Hepatocyte (in vitro differentiated cells): ENCODE data around the gene COPB1. TPM values are rescaled to one million over a fixed set of nuclear protein-coding genes. Genes with fewer than 3 reads are reported as not detected.
A peak's percentile ranks its signal among the peaks of the same experiment; 100 is the strongest.

Experiments used
- DNase-seq: peaks from one replicate; pipeline ENCODE4 v3.0.0-alpha.2; 2016; ENCODE audit warnings: low spot score
- H2AFZ ChIP-seq: fragments of 200-600 bp; sonication (generic); 2 replicates; pipeline ENCODE4 v1.6.0; 2016; ENCODE audit warnings: antibody characterized with exemption, mild to moderate bottlenecking
- H3K27ac ChIP-seq: fragments of 200-600 bp; sonication (generic); 2 replicates; pipeline ENCODE4 v1.5.1; 2016; ENCODE audit warnings: mild to moderate bottlenecking
- H3K27me3 ChIP-seq: fragments of 200-600 bp; sonication (generic); 2 replicates; pipeline ENCODE4 v1.6.1; 2016
- H3K36me3 ChIP-seq: fragments of 200-600 bp; sonication (generic); replicated peaks from 2 replicates; pipeline ENCODE4 v1.5.1; 2016; ENCODE audit warnings: low read depth; ENCODE audit not compliant: insufficient read depth
- H3K4me1 ChIP-seq: fragments of 200-600 bp; sonication (generic); 2 replicates; pipeline ENCODE4 v1.5.1; 2016; ENCODE audit warnings: mild to moderate bottlenecking, moderate library complexity; ENCODE audit not compliant: insufficient read depth
- H3K4me2 ChIP-seq: fragments of 200-600 bp; sonication (generic); 2 replicates; pipeline ENCODE4 v1.6.0; 2016
- H3K4me3 ChIP-seq: fragments of 200-600 bp; sonication (generic); 2 replicates; pipeline ENCODE4 v1.5.1; 2016; ENCODE audit warnings: mild to moderate bottlenecking
- H3K79me2 ChIP-seq: fragments of 200-600 bp; sonication (generic); 2 replicates; pipeline ENCODE4 v1.6.0; 2017; ENCODE audit warnings: mild to moderate bottlenecking
- H3K9me2 ChIP-seq: fragments of 200-600 bp; sonication (generic); replicated peaks from 2 replicates; pipeline ENCODE4 v1.6.0; 2017; ENCODE audit warnings: mild to moderate bottlenecking; ENCODE audit not compliant: insufficient read depth
- H3K9me3 ChIP-seq: fragments of 200-600 bp; sonication (generic); 2 replicates; pipeline ENCODE4 v1.5.1; 2016; ENCODE audit warnings: low read depth, mild to moderate bottlenecking
- H4K20me1 ChIP-seq: fragments of 200-600 bp; sonication (generic); 2 replicates; pipeline ENCODE4 v1.6.0; 2016; ENCODE audit warnings: mild to moderate bottlenecking; ENCODE audit not compliant: insufficient read depth, poor library complexity, severe bottlenecking
- EZH2 ChIP-seq: fragments of 200-600 bp; sonication (generic); IDR thresholded peaks from 2 replicates; pipeline ENCODE4 v1.6.1; 2016; ENCODE audit warnings: antibody characterized with exemption, mild to moderate bottlenecking, borderline replicate concordance
- EZH2phosphoT487 ChIP-seq: fragments of 200-600 bp; sonication (generic); IDR thresholded peaks from one replicate; pipeline ENCODE4 v1.6.1; 2018; ENCODE audit warnings: antibody characterized with exemption, mild to moderate bottlenecking, low read depth, moderate library complexity; ENCODE audit not compliant: unreplicated experiment, severe bottlenecking
- WGBS: methylation state at CpG from one replicate; pipeline ENCODE4 v1.1.6; 2016; ENCODE audit warnings: low lambda C conversion rate; ENCODE audit errors: missing lambda C conversion rate; 5-methylcytosine and 5-hydroxymethylcytosine counted together
- polyA plus RNA-seq: library from polyadenylated mRNA; unstranded; fragments of >200 nt; fragmentation: Nextera tagmentation; extraction: Ambion mirVana; gene quantifications from 2 replicates; pipeline ENCODE4 v1.2.1, GENCODE V29; 2016
- total RNA-seq: library from RNA; depleted of rRNA; stranded (reverse); fragments of >200 nt; gene quantifications from 2 replicates; pipeline ENCODE4 v1.2.3, GENCODE V29; 2014
- TF ChIP-seq, protein P1 (sequence below): fragments of 200-600 bp; sonication (generic); IDR thresholded peaks from 2 replicates; pipeline ENCODE4 v1.5.1; 2016; ENCODE audit warnings: antibody characterized with exemption, mild to moderate bottlenecking; ENCODE audit not compliant: poor library complexity

The COPB1 gene
- total and polyA plus RNA-seq, 2 experiments from 2014 or later, result 87.5 to 228 TPM

GRCh38 chr11:14423633-14424032 is 76.0 kb downstream of the COPB1 start:
- H3K9me3 ChIP-seq, result no peaks in the 10 kb centered on the region
- no peaks in the 10 kb centered on the region for H3K79me2 ChIP-seq
- H3K27me3 ChIP-seq, result no peaks in the 10 kb centered on the region
- H3K27ac ChIP-seq, result no peak overlapping the region
- no peaks in the 10 kb centered on the region for H4K20me1 ChIP-seq
- no peak overlapping the region for H3K4me3 ChIP-seq
- no peak for DNase-seq
- no peak overlapping the region for H2AFZ ChIP-seq
- WGBS, result 87% methylated on average over 2 of the region's 2 CpGs
- H3K9me2 ChIP-seq, result no peaks in the 10 kb centered on the region
- TF ChIP-seq, protein P1, sequence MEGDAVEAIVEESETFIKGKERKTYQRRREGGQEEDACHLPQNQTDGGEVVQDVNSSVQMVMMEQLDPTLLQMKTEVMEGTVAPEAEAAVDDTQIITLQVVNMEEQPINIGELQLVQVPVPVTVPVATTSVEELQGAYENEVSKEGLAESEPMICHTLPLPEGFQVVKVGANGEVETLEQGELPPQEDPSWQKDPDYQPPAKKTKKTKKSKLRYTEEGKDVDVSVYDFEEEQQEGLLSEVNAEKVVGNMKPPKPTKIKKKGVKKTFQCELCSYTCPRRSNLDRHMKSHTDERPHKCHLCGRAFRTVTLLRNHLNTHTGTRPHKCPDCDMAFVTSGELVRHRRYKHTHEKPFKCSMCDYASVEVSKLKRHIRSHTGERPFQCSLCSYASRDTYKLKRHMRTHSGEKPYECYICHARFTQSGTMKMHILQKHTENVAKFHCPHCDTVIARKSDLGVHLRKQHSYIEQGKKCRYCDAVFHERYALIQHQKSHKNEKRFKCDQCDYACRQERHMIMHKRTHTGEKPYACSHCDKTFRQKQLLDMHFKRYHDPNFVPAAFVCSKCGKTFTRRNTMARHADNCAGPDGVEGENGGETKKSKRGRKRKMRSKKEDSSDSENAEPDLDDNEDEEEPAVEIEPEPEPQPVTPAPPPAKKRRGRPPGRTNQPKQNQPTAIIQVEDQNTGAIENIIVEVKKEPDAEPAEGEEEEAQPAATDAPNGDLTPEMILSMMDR, result no peak
- TF ChIP-seq EZH2phosphoT487 (no peak), EZH2 (no peak)
- H3K36me3 ChIP-seq, result no peaks in the 10 kb centered on the region
- H3K4me2 ChIP-seq, result no peak overlapping the region
- H3K4me1 ChIP-seq, result peaks cover 6% of the 10 kb centered on the region

DNA sequence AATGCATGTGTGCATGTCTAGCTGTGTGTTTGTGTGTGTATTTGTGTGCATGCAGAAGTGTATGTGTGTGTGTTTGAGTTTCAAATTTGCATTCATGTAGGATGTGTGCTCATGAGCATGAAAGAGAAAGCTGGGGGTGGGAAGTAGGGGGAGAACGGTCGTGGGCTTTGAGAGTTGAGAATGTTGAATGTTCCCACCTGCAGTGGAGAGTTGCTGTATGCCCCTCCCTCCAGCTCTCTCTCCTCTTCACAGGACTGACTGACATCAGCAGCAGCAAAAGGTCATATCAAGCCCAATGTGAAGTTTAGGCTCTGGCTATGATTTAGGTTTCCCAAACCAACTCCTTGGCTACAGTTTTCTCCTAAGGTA is 76.8 kb downstream of the COPB1 start:
- DNase-seq, result no peak
- Histone ChIP-seq H2AFZ (no peak overlapping the region), H3K4me2 (no peak overlapping the region), H3K27me3 (no peaks in the 10 kb centered on the region), H3K27ac (no peak overlapping the region), H3K4me1 (peaks cover 6% of the 10 kb centered on the region), H3K36me3 (no peaks in the 10 kb centered on the region), H4K20me1 (no peaks in the 10 kb centered on the region), H3K9me3 (no peaks in the 10 kb centered on the region), H3K4me3 (no peak overlapping the region), H3K9me2 (no peaks in the 10 kb centered on the region), H3K79me2 (no peaks in the 10 kb centered on the region)
- 43% methylated on average over 2 of the region's 2 CpGs for WGBS
- TF ChIP-seq, protein P1, result no peak
- TF ChIP-seq EZH2phosphoT487, result no peak
- no peak for TF ChIP-seq EZH2

DNA sequence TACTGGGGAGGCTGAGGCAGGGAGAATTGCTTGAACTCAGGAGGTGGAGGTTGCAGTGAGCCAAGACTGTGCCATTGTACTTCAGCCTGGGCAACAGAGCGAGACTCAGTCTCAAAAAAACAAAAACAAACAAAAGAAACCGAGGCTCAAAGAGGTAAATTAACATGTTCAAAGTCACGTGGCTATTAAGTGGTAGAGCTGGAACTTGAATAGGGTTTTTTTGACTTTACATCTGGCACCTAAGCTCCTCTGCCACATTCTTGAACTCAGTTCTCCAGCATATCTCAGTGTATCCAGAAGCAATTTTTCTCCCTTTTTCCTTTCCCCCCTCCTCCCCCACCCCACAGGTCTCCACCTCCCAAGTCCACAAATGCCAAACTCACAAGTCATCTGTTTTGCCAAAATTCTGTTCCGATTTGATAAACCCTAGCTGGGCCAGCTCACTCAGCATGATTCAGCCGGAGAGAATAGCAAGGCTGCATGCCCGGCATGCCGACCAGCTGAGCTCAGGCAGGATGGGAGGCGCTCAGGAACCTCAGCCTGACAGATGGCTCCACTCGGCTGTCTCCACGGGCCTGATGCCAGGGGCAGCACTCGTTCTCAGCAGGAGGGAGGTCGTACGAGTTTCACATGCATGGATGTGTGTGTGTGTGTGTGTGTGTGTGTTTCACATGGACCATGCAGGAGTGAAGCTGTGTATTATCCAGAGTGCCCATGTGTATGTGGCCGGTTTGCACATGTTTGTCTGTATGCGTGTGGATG is 77.4 kb downstream of the COPB1 start:
- no peaks in the 10 kb centered on the region for H3K9me2 ChIP-seq
- peak overlapping the region; percentile 26 for H3K4me2 ChIP-seq
- no peaks in the 10 kb centered on the region for H4K20me1 ChIP-seq
- H3K9me3 ChIP-seq, result no peaks in the 10 kb centered on the region
- H3K4me1 ChIP-seq, result peaks cover 6% of the 10 kb centered on the region
- 31% methylated on average over 15 of the region's 15 CpGs for WGBS
- peak; percentile 89 for DNase-seq
- no peak overlapping the region for H2AFZ ChIP-seq
- H3K79me2 ChIP-seq, result no peaks in the 10 kb centered on the region
- H3K4me3 ChIP-seq, result no peak overlapping the region
- H3K36me3 ChIP-seq, result no peaks in the 10 kb centered on the region
- H3K27me3 ChIP-seq, result no peaks in the 10 kb centered on the region
- no peak for TF ChIP-seq EZH2phosphoT487
- TF ChIP-seq EZH2, result no peak
- TF ChIP-seq, protein P1, result no peak
- peak overlapping the region; percentile 49 for H3K27ac ChIP-seq
